NOMO-1 treated with dmso at 0.1 percent for 144 hours (cell line): ENCODE data around the gene IKBKG.
"Not testable (repeated sequence)": the region's sequence is repeated elsewhere in the genome, so short reads cannot be mapped to it uniquely, and the experiment has no call there.

Experiments used
- DNase-seq: peaks from one replicate; lab custom pipeline; 2025; ENCODE audit not compliant: unreplicated experiment; lab: John Stamatoyannopoulos, UW

The IKBKG gene, protein sequence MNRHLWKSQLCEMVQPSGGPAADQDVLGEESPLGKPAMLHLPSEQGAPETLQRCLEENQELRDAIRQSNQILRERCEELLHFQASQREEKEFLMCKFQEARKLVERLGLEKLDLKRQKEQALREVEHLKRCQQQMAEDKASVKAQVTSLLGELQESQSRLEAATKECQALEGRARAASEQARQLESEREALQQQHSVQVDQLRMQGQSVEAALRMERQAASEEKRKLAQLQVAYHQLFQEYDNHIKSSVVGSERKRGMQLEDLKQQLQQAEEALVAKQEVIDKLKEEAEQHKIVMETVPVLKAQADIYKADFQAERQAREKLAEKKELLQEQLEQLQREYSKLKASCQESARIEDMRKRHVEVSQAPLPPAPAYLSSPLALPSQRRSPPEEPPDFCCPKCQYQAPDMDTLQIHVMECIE

DNA sequence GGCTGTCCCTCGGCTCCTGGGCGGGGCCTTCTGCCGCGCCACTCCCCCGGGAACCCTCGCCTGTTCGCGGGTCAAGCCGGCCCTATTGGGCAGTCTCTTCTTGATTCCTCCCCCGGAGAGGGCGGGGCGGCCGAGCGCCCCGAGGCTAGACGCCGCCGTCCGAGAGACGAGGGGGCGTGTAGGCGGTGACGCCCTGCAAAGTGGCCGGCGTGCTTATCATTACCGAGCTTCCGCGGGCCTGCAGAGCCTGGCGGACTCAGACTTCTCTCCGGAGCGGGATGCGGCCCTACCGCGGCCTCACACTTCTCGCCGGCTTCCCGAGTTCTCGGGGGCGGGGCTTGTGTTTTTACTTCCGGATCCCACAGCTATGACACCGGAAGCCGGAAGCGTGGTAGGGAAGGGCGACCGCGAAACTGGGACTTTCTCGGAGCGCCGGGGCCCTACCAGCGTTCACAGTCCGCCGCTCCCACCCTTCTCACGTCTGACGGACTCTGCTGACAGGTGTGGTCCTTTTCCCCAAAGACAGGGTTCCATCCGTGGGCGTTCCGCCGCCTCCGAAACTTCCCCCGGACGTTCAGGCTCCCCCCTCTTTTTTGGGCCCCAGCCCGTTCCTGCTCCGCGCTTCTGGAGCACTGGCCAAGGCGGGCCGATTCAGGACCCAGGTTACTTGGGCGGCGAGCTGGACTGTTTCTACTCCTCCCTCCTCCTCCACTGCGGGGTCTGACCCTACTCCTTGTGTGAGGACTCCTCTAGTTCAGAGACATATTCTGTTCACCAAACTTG lies at the start of gene IKBKG:
IKBKG (plus strand) TSS at position 376 of the 783 bp plus-strand sequence. CDS start 4,383 bp downstream, outside the sequence.
- peak; percentile 49 for DNase-seq

DNA sequence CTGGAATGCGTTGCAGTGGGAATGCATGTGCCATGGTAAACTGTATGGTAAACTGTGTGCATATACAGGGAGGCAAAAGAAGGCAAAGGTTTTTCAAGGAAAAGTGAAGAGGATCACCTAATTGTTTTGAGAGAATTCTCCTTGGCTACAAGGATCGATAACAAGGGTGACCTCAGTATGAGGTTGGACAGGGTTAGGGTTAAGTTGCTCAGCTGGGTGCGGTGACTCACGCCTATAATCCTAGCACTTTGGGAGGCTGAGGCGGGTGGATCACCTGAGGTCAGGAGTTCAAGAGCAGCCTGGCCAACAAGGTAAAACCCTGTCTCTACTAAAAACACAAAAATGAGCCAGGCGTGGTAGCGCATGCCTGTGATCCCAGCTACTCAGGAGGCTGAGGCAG lies 46.0 kb upstream of the IKBKG start:
- not testable (repeated sequence) for DNase-seq

DNA sequence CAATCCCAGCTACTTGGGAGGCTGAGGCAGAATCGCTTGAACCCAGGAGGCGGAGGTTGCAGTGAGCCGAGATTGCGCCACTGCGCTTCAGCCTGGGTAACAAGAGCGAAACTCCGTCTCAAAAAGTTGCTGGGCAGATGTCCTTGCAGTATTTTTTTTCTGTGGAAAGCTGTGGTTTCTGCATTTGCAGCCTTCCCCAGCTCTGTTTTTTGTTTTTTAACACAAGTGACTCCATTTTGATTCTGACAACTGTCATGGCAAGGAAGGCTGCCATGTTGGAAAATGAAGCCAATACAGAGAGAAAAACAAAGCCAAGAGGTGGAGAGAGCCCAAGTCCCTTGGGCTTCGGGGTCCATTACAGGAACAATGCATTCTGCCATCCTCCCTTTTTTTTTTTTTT lies 45.3 kb upstream of the IKBKG start:
- DNase-seq: no peak

DNA sequence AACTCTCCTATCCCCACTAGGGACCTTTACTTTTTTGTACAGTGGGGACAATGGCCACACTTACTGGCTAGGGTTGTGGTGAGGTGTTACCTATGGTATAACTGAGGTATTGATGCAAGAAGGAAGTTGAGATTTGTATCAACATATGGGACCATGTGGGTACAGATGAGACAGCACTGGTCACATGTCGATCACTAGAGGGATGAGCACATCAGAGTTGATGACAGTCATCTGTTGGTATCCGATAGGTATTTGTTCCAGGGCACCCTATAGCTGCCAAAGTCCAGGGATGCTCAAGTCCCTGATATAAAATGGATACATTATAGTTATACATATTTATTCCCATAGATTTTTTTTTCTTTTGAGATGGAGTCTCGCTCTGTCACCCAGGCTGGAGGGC lies 44.4 kb upstream of the IKBKG start:
- no peak for DNase-seq

DNA sequence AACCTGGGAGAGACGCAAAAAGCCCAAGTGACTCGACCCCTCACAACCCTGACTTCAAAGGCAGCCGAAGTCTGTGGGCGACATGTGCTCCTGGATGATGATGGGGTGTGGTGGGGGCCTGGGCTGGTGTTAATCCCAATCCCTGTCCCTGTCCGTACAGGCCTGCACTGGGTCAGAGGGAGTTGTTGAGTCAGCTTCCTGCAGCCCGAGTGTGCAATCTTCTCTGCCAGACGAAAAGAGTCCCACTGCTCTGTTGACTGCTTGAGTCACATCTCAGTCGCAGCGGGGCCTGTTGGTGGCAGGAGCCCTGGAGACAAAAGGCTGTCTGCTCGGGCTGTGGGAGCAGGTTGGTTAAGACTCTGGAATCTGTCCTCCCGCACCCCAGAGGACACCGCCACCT lies 41.7 kb upstream of the IKBKG start:
- no peak for DNase-seq

DNA sequence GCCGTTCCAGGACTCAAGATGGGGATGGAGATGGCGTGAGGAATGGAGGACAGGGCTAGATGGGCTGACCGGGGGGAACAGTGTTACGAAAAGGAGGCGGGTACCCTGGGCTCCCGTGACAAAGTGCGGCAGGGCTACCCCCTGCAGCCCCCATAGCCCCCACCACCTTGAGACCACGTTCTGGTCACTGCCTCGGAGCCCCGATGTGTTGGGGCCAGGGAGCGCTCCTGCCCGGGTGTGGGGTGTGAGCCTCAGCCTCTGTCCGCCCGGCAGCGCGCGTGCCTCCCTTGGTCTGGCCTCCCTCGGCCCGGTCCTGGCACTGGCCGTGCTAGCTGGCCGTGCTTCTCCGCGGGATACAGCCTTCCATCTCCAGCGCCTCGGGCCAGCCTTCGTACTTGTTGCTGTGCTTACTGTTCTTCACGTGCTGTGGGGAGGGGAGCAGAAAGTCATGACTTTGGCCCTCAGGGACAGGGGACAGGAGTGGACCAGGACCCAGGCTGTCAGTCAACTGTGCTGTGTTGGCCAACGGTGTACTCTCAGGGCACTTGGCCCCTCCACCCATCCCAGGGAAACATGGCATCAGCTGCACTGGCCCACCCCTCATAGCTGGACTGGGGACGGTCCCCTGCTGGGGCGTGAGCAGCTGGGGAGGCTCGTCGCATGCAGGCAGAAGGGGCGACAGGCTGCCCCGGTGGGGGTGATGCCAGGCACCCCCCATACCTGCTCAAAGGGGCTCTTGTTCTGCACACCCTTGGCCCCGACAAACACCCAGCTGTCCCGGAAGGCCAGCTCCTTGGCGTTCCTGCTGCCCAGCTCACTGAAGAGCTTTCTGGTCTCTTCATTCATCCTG lies 40.7 kb upstream of the IKBKG start:
- no peak for DNase-seq

DNA sequence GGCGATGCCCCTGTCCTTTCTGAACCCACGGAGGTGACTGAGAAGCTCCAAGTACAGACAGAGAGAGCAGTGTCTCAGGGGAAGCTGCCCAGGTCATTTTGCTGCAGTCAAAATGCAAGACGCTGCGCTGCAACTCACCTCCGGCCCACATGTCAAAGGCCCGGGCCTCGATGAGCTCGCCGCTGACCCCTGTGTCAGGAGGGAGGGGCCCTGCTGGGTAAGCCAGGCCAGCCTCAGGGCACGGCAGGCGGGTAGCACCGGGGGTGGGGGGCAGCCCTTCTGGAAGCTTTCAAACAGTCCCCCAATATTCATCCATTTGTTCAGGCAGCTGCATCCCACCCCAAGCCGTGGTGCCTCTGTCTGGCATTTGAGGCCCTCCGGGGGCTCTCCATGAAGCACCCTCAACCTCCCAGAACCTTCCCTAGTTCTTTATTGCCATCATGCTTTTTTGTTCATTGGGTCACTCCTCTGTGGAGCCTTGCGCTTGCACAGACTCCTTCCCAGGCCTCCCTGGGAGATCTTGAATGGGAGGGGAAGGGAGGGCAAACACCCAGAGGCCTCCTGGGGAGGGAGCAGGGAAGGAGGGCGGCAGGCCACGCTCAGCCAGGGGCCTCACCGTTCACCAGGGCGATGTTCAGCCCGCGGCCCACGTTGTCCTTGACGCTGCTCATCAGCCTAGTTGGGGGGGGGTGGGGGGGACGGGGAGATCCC lies 39.6 kb upstream of the IKBKG start:
- DNase-seq: no peak

DNA sequence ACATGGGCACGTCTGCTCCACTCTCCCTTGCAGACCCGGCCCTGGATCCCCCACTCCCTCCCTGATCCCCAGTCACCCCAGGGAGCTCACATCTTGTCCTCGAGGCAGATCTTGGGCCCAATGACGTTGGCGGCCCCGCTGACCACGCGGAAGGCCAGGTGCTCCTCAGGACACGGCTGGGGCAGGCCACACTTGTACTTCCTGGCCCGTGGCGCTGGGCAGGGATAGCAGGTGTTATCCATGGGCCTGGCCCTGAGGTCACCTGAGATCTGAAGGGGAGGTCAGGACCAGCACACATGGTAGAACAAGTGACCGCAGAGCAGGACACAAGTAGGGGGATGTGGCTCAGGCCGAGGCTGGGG lies 39.1 kb upstream of the IKBKG start:
- no peak for DNase-seq

DNA sequence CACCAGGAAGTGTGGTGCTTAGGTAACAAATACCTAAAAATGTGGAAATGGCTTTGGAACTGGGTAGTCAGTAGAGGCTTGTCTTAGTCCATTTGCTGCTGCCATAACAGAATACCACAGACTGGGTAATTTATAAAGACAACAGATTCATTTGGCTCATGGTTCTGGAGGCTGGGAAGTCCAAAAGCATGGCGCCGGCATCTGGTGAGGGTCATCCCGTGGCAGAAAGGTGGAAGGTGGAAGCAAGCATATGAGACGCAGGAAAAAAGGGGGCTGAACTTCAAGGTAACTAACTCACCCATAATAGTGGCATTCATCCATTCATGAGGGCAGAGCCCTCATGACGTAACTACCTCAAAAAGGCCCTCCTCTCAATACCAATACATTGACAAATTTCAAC lies 38.0 kb upstream of the IKBKG start:
- DNase-seq: no peak

DNA sequence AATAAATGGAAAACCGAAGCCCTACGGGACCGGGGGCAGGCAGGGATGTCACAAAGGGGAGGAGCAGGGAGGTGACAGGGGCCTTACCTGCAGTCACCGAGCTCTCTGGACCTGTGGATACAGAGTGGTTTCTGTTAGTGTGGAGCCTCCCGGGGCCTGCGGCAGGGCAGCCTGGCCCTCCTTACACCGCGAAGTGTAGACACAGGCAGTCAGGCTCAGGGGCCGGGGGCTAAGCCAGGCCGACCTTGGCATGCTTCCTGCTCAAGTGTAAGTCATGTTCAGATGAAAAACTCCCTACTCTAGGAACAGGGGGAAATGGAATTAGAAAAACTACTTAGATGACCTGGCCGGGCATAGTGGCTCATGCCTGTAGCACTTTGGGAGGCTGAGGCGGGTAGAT lies 35.7 kb upstream of the IKBKG start:
- DNase-seq: no peak

DNA sequence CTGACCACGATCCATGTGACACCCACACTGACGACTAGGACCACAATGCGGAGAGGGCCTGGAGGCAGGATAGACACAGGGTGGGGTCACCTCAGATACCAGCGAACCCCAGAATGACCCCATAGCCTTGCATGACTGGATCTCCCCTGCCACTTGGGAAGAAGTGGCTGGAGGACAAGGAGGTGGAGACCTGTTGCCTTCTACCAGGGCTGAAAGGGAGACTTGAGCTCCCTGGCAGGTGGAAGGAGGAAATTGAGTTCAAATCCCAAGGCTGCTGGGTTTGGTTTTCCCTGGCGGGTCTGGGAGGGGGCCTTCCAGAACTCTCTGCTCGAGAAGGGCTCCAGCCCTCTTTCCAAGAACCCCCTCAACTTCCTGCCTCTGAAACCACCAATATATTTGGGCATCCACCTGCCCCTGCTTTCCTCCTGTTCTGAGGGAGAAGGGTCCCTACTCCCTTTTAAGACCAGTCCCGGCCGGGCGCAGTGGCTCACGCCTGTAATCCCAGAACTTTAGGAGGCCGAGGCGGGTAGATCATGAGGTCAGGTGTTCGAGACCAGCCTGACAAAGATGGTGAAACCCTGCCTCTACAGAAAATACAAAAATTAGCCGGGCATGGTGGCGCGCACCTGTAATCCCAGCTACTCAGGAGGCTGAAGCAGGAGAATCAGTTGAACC lies 34.4 kb upstream of the IKBKG start:
- no peak for DNase-seq

DNA sequence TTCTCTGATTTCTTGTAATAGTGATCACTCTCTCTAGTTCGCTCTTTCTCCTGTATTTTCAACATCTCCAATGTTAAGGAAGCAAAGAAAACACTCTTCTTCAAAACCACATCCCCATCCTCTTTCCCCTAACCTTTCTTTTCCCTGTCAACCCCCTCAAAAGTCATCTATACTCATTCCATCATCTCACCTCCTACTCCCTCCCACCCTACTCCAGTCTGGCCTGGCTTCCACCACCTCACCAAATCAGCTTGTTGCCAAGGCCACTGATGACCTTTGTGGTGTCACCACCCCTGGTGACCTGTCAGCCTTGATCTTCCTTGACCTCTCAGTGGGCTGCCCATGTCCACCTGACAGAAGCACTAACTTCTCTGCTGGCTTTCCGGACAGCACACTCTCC lies 33.7 kb upstream of the IKBKG start:
- no peak for DNase-seq

DNA sequence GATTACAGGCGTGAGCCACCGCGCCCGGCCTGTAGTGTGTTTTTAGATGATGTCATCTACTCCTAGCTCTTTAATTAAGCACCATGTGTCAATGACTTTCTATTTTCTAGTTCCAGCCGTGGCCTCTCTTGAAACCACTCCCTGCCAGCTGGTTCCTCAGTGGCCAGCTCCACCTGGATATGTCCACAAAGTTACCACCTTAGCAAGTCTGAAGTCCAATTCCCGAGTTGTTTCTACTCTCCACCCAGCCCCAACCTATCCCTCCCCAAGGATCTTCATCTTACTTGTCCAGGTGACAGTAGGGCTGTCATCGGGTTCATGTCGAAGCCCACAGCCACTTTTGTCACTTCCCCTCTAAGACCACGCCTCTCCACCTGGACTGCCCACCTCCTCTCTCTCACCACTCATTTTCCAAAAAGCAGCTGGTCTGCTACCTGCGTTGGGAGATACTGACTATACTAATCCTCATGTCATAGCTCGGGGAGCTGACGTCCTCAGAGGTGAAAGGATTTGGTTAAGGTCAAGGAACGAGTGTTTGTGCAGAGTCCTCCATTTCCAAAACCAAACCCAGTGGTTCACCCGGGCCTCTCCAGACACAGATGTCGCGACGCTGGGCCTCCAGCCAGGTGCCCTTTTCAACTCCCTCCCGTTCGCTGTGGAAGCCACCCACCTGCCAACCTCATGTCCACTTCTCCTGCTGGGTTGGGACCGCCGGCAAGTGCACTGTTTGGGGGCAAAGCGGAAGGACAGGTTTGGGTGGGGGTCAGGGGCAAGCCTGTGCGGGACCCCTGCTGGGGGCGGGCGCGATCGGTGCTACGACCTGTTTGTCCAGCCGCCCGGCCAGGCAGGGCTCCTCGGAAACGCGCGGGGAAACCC lies 32.1 kb upstream of the IKBKG start:
- DNase-seq: no peak

DNA sequence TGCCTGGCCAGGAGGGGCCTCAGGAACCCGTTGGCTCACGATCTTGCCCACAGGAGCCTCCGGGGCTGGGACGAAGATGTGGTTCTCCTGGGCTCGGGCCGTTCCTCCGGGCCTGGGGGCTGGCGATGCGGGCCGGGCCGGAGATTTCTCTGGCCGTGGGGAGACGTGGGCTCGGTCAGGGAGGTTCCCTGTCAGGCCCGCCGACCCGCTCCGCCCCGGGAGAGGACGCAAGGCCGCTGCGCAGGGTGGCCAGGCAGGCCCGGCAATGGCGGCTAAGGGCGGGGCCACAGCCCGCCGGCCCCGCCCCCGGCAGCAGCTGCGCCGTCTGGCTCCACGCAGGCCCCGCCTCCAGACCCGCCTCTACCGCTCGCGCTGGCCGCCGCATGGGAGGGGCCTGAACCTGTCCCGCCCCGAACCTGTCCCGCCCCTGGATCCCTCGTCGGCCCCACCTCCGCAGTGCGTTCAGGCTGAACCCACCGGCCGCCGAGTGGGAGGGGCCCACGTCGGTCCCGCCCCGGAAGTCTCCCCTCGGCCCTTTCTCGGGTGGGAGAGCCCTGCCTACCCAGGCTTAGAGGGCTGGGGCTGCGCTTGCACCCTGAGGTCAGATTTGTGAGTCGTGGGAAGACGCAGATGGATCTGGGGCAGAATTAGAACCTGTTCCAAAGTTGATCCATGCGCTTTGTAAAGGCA lies 31.3 kb upstream of the IKBKG start, which contains the start of gene FAM3A:
FAM3A (minus strand) TSS at position 267 of the 690 bp plus-strand sequence. CDS start 460 bp downstream, outside the sequence.
- DNase-seq: peak; percentile 65

DNA sequence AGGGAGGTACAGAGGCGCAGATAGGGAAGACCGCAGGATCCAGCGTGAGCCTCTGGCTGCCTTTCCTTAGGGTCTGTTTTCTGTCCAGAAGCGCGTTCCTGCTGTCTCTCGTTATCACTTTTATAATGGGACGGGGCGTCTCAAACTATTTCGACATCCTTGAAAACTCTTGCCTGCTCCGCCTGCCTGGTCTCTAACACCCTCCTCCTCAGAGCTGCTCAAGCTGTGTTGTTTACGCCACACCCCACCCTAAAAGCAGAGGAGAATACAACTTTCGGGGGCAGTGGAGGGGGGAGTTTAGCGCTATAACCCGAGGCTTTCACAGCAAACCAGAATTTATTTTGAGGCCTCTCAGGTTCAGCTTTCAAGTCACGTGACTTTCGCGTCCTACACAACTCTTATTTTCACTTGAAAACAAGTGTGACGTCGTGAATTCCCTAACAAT lies 30.7 kb upstream of the IKBKG start:
- peak; percentile 6 for DNase-seq

DNA sequence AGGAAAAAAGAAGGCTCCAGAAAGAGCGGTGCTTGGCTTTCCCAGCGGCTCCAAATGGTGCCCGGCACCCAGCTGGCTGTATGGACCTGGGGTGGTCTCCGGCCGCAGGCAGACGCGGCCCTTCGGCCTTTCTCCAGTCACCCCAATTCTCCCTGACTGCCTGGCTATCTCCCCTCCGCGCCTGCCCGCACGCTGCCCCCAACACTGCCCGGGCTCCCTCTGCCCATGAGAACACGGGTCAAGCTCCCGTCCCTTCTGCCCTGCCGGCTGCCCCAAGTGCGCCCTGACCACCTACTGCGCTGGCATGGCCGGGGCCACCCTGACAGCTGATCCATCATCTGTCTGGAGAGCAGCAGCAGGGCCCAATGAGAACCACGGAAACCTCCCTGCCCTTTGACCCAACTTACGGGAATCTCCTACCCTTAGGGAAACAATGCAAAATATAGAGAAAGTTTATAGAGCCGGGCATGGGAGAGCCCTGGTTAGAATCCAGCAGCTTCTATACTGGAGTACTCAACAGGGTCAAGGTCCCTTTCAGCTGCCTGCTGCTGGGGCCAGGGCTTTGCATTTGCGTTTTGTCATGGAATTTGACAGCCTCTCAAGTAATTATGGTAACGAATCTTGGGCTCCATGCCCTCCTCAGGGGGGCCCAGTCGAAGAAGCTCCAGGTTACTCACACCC lies 30.2 kb upstream of the IKBKG start:
- no peak for DNase-seq

DNA sequence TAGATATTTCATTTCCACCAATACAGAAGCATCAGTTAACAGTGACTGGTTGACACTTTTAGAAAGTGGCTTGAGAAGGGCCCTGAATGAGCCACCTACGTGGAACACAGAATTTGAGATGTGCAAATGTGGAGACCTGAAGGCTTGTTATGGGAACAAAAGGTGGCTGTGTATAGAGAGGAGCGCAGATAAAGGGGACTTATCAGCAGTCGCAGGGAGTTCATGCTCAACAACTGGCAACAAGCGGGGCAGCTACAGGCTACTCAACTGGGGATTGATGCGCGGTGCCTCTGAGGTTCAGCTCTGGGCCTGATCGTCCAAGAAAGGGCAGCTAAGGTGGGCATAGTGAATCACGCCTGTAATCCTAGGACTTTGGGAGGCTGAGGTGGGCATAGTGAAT lies 28.0 kb upstream of the IKBKG start:
- no peak for DNase-seq
